Stimulated activated CD4-positive, alpha-beta T cell treated with anti-CD3 and anti-CD28 coated beads, Interleukin-4, amount 100 ng/mL, for 24 hours (primary cell): Measurements from ENCODE around the gene WASF2.
"Not testable (repeated sequence)": the region's sequence is repeated elsewhere in the genome, so short reads cannot be mapped to it uniquely, and the experiment has no call there.

Experiments used
- DNase-seq: peaks from one replicate; pipeline ENCODE4 v3.0.0-alpha.2; 2020

The WASF2 gene, protein sequence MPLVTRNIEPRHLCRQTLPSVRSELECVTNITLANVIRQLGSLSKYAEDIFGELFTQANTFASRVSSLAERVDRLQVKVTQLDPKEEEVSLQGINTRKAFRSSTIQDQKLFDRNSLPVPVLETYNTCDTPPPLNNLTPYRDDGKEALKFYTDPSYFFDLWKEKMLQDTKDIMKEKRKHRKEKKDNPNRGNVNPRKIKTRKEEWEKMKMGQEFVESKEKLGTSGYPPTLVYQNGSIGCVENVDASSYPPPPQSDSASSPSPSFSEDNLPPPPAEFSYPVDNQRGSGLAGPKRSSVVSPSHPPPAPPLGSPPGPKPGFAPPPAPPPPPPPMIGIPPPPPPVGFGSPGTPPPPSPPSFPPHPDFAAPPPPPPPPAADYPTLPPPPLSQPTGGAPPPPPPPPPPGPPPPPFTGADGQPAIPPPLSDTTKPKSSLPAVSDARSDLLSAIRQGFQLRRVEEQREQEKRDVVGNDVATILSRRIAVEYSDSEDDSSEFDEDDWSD

GRCh38 chr1:27489973-27490741 is at the start of gene WASF2:
Gene WASF2, minus strand, starts transcription at chr1:27490167. Its CDS starts 61,277 bp downstream, at chr1:27428890.
- DNase-seq, result peak; percentile 98

DNA sequence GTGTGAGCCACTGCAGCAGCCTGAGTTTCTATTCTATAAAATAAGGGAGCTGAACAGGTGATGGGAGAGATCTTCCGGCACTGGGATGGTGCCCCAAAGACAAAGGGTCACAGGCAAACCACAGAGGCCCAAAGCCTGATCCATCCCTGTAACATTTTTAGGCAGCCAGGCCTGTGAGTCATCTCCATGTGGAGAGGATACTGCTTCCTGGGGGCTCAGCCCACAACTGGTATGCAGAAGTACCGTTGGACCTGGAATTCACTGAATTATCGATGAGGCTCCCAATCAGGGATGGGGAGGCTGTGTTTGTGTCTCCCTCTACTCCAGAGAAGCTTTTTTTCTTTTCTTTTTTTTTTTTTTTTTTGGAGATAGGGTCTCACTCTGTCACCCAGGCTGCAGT is 48.8 kb upstream of the WASF2 start:
- no peak for DNase-seq

DNA sequence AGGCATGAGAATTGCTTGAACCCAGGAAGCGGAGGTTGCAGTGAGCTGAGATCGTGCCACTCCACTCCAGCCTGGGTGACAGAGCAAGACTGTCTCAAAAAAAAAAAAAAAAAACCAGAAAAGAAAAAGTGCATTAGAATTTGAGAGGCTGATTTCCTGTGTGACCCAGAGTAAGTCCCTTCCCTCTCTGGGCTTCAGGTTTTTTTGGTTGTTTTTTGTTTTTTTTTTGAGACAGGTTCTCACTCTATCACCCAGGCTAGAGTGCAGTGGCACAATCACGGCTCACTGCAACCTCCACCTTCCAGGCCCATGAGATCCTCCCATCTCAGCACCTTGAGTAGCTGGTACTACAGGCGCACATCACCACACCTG is 48.3 kb upstream of the WASF2 start:
- not testable (repeated sequence) for DNase-seq

GRCh38 chr1:27536767-27537166 is 46.8 kb upstream of the WASF2 start:
- DNase-seq, result no peak

DNA sequence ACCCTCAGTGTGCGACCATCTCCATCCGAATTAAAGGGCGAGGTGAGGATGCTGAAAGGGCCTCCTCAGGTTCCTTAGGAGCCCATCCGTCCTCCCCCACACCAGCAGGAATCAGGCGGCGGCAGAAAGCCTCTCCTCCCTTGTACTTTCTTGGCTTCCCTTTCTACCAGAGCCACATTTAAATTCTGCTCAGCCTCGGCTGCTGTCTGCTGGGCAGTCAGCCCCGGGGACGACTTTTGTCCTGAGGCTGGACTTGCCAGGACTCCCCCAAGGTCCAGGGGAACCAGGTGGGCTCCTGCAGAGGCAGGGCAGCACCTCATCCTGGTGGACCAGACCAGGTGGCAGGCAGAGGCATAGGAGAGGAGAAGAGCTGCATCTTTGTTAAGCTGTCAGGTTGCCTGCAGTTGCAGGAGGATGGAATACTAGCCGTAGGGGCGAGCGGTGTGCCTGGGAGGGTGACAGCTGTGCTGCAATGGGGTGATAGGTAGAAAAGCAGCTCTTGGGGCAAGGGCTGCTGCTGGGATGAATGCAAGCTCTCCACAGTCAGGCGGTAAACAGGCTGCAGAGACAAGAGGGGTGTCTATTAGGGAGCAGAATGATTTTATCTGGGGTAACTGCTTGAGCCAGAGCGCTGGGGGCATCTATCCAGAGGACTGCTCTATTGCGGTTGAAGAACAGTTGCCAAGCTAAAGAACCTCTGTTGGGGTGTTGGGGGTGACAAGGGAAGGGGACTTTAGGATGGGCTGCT is 46.2 kb upstream of the WASF2 start:
- DNase-seq, result no peak

DNA sequence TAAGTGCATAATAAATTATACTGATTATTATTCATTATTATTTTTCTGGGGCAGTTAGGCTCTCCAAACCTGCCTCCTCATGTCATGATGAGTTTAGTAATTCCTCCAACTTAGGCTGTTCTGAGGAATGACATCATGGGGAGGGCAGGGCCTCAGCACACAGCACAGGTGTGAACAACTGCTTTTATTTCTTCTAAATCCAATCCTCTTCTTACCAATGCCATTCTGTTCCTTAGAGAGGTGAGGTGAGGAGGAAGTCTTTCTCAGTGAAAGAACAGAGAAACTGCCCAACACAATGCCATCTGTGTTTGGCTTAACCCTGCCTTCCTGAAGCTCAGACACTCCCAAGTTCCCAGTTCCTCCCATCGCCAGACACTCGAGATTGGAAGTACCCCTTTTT is 45.4 kb upstream of the WASF2 start:
- DNase-seq, result no peak

DNA sequence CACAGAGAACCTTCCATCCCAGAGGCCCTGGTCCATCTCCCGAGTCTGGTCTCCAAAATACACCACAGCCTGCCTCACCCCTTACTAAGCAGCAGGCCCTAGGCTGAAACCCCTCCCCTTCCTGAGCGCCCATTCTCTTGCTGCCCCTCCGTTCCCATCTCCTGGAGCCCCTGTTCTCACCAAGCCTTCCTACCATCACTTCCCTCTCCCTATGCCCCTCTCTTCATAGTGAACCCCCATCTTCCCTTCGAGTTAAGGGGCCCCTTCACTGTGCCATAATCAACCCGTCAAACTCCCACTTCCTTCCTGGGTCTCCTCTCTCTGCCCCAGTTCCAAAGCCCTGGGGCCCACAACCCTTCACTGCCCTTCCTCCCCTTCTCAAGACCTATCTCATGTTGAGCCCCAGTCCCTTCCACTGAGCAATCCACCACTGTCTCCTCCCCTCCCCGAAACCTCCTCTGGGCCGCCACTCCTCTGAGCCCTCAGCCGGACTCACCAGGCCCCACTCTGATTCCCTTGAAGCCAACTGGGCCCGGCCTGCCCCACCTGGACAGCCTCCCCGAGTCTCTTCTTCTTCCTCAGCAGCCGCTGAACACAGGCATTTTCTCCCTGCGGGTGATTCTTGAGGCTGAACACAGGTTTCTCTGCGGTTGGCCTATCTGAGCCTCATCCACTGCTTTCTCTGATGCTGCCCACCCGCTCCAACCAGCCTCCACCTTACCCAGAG is 42.2 kb upstream of the WASF2 start:
- no peak for DNase-seq

- DNase-seq, result no peak
Measured at GRCh38 chr1:27530192-27530591, 40.2 kb upstream of the WASF2 start.

DNA sequence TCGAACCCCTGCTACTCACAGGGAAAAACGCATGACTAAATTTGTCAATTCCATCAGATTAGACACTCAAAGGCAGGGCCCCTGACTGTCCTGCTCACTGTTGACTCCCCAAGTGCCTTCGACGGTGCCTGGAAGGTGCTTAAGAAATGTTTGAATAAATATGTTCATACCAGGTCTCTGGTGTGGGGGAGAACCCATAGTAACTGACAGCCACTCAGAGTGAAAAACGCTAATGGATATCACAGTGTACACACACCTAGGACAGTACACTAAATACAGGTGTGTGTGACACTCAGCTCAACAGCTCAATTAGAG is 39.7 kb upstream of the WASF2 start:
- no peak for DNase-seq

DNA sequence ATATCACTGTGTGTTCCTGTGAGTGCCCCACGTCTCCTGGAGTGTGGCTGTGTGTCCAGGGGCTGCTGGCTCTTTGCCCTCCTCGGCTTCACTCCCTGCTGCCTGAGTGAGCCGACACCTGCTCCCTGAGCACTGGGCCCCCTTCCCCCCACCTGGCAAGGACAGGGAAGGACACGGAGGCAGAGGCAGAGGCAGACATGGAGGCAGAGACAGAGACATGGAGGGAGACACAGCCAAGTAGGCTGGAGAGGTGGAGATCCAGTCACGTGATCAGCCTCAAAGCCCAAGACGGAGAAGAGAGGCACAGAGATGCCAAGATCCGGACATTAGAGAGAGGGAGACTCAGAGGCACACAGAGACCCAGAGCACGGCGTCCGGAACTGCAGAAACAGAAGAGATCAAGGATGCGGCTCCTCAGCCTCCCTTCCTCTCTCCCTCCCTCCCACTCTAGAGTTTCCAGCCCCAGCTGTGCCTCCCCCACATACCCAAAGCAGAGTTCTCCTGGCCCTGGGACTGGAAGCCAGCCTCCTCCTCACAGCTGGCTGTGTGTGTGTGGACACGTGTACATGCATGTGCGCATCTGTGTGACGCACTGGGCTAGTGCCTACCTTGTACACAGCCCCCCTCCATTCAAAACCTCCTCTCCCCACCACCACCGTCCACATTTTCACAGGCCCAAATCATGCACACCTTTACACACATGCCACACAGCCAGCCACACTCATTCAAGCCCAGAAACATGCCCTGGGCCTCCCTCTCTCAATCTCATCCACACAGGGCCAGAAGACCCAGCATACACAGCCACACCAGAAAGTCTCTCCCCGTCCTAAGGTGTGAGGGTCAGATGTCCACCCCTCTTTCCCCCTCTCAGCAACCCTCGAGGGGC is 39.1 kb upstream of the WASF2 start:
- DNase-seq, result no peak

DNA sequence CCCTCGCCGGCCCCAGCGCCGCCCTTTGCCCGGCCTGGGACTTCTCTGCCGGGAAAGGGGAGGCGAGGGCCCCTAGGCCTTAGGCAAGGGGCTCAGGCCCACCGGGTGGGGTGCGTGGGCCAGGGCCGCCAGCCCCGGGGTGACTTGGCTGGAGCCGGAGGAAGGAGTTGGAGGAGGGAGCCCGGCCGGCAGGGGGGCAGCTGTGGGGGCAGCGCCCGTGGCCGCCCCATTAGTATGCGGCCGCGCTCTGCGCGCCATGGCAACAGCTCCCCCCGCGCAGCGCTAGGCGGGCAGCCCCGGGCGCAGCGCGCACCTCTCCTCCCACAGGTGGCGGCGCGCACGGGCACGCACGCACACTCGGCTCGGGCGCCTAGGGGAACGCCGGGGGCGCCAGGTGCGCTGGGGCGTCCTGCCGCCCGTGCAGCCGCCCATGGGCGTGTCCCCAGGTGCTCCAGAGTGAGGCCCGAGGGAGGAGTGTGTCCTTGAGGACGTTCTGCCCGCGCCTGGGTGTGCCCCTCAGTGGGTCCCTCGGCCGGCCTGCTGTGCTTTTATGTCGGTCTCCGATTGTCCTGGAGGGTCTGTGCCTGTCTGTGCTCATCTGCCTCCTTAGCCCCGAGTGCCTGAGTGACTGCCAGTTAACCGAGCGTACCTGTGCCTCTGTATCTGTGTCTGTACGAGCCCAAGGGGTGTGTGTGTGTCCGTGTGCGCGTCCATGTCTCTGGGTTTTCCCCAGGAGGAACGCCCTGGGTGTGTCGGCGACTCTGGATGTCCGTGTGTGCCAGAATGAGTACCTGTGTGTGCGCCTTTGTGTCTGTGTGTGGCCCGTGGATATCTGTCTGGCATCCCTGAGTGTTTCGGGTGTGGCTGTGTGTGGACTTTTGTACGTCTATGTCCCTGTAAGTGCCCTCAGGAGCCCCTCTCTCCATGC is 38.2 kb upstream of the WASF2 start:
- DNase-seq, result peak; percentile 41

GRCh38 chr1:27527223-27527889 is 37.4 kb upstream of the WASF2 start:
- peak; percentile 30 for DNase-seq

DNA sequence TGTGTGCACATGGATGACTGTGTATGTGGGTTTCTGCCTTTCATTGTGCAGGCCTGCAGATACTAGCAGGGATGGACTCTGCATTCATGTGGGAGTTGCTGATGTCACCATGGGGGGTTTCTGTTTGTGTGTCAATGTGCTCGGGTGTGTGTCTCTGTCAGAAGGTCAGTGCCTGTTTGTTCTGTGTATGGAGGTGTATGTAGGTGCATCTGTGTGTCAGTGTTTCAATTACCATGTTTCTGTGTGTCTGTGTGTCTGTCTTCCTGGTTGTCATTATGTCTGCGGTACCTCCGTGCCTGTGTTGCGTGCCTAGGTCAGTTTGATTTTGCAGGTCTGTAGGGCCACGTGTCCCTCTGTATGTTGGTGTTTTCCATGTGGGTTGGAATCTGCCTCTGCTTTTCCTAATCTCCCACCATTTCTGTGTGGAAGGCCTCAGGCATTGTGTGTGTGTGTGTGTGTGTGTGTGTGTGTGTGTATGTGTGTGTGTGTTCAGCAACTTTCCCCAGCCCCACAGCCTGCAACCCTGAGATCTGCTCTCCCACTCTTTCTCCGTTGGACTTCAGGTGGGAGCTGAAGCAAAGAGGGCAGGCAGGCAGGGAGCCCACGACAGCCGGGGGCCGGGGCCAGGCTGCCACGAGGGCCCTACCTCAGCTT is 36.7 kb upstream of the WASF2 start:
- DNase-seq, result peak; percentile 26

- peak; percentile 60 for DNase-seq
Measured at GRCh38 chr1:27525296-27526272, 35.6 kb upstream of the WASF2 start.

DNA sequence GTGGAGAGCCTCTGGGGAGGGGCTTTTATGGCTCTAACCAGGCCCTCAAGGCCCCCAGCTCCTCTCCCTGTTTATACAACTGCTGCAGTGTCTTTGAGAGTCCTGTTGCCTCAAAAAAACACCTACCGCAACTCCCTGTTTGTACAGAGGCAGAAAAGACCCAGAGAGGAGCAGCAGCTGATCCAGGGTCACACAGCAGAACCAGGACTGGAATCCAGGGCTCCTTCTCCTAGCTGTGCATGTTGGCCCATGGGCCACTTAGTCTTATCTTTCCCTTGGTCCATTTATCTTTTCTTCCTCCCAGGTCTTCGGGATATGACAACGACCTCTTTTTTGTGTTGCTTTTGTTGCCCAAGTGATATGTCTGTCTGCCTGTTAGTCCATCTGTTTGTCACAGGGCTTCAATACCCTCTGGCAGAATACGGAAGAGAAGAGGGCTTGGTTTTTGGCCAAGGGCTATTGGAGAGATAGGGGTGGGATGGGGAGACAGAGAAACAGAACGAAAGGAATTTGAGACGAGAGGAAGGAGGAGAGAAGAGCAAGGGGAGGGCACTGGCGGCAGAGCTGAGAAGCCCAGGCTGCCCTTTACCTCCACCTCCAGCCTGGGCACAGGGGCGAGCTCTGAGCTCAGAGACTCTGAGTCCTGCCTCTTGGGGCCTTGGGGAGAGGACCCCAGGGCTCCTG is 33.5 kb upstream of the WASF2 start:
- DNase-seq, result no peak

GRCh38 chr1:27522432-27523336 is 32.7 kb upstream of the WASF2 start:
- DNase-seq, result peak; percentile 76
